OCI-LY3 (cell line): Measurements from ENCODE around the gene TNK2.
"Not testable (repeated sequence)": the region's sequence is repeated elsewhere in the genome, so short reads cannot be mapped to it uniquely, and the experiment has no call there.

ENCODE experiments used
- H2AFZ ChIP-seq: fragments of 200-600, 300-600 bp; shearing (Covaris generic); 2 replicates; pipeline ENCODE4 v1.6.0; 2014; ENCODE audit warnings: antibody characterized with exemption, low read depth, low read length
- H3K27ac ChIP-seq: fragments of 200-600, 300-600 bp; sonication (generic); 2 replicates; pipeline ENCODE4 v1.5.1; 2014; ENCODE audit warnings: mild to moderate bottlenecking, low read length, moderate library complexity, mixed read lengths
- H3K27me3 ChIP-seq: fragments of 200-600, 300-600 bp; sonication (generic); 2 replicates; pipeline ENCODE4 v1.6.1; 2014; ENCODE audit warnings: low read depth, low read length, mixed read lengths
- H3K36me3 ChIP-seq: fragments of 200-600, 300-600 bp; sonication (generic); replicated peaks from 2 replicates; pipeline ENCODE3; 2014; ENCODE audit warnings: low read depth, low read length, mixed read lengths
- H3K4me1 ChIP-seq: fragments of 300-600, 200-600 bp; sonication (generic); 2 replicates; pipeline ENCODE4 v1.6.1; 2014; ENCODE audit warnings: low read length, mixed read lengths
- H3K4me2 ChIP-seq: fragments of 200-600, 300-600 bp; sonication (generic); 2 replicates; pipeline ENCODE4 v1.6.1; 2014; ENCODE audit warnings: low read length, mixed read lengths
- H3K4me3 ChIP-seq: fragments of 300-600, 200-600 bp; sonication (generic); 2 replicates; pipeline ENCODE4 v1.5.1; 2014; ENCODE audit warnings: antibody characterized with exemption, mild to moderate bottlenecking, low read length, moderate library complexity
- H3K79me2 ChIP-seq: fragments of 300-600, 200-600 bp; shearing (Covaris generic); 2 replicates; pipeline ENCODE4 v1.6.1; 2014; ENCODE audit warnings: mild to moderate bottlenecking, low read length, mixed read lengths
- H3K9ac ChIP-seq: fragments of 300-600, 200-600 bp; shearing (Covaris generic); 2 replicates; pipeline ENCODE4 v1.6.0; 2014; ENCODE audit warnings: mild to moderate bottlenecking, low read length, moderate library complexity
- H3K9me3 ChIP-seq: fragments of 200-600, 300-600 bp; shearing (Covaris generic); 2 replicates; pipeline ENCODE4 v1.6.1; 2014; ENCODE audit warnings: low read length, mixed read lengths; ENCODE audit not compliant: insufficient read depth
- H4K20me1 ChIP-seq: fragments of 200-600, 300-600 bp; sonication (generic); 2 replicates; pipeline ENCODE4 v1.6.1; 2016; ENCODE audit warnings: low read length, mixed read lengths; ENCODE audit not compliant: insufficient read depth
- EZH2phosphoT487 ChIP-seq: fragments of 200-600 bp; shearing (Covaris generic); IDR thresholded peaks from 2 replicates; pipeline ENCODE4 v1.6.1; 2018; ENCODE audit warnings: antibody characterized with exemption, mixed run types, low read depth
- TF ChIP-seq, protein P1 (sequence below): fragments of 200-600, 300-600 bp; sonication (generic); IDR thresholded peaks from 2 replicates; pipeline ENCODE4 v1.5.1; 2014; ENCODE audit warnings: antibody characterized with exemption, low read length, low read depth

TNK2 gene

DNA sequence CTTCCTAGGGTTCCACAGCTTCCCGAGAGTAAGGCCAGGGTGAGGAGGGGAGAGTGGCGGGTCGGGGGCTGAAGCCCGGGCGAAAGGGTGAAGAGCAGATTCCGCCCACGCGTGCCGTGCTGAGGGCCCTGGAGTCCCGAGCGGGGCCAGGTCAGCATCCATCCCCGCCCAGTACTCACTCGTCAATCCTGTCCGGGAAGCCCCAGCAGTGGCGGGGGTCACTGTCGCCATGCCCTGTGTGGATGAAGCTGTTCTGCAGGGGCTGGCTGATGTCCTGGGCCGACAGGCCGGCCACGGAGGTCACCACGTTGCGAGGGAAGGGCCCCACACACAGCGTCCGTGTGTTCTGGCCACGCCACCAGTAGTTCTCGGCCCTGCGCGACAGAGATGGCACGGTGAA, 36.3 kb downstream of the TNK2 start:
- Histone ChIP-seq H3K27ac (no peak overlapping the region), H2AFZ (no peak overlapping the region), H3K4me3 (no peak overlapping the region), H3K36me3 (no peaks in the 10 kb centered on the region), H3K27me3 (no peaks in the 10 kb centered on the region), H3K4me2 (no peak overlapping the region), H3K9ac (no peak overlapping the region), H3K9me3 (no peaks in the 10 kb centered on the region), H3K4me1 (no peaks in the 10 kb centered on the region), H3K79me2 (no peaks in the 10 kb centered on the region), H4K20me1 (no peaks in the 10 kb centered on the region)
- TF ChIP-seq EZH2phosphoT487: no peak
- TF ChIP-seq, protein P1, sequence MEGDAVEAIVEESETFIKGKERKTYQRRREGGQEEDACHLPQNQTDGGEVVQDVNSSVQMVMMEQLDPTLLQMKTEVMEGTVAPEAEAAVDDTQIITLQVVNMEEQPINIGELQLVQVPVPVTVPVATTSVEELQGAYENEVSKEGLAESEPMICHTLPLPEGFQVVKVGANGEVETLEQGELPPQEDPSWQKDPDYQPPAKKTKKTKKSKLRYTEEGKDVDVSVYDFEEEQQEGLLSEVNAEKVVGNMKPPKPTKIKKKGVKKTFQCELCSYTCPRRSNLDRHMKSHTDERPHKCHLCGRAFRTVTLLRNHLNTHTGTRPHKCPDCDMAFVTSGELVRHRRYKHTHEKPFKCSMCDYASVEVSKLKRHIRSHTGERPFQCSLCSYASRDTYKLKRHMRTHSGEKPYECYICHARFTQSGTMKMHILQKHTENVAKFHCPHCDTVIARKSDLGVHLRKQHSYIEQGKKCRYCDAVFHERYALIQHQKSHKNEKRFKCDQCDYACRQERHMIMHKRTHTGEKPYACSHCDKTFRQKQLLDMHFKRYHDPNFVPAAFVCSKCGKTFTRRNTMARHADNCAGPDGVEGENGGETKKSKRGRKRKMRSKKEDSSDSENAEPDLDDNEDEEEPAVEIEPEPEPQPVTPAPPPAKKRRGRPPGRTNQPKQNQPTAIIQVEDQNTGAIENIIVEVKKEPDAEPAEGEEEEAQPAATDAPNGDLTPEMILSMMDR: no peak

DNA sequence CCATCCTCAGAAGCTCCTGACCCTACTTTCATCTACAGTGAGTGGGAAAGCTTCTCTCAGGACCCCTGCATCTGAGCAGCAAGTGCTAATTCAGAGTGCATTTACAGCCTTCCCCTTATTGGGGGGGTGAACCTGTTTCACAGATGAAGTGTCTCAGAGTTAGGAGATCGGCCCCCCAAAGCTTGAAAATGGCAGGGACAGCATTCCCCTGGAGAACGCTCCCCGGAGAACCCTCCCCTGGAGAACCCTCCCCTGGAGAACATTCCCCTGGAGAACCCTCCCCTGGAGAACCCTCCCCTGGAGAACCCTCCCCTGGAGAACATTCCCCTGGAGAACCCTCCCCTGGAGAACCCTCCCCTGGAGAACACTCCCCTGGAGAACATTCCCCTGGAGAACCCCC, 36.7 kb downstream of the TNK2 start:
- H3K79me2 ChIP-seq, H3K9me3 ChIP-seq, H3K27ac ChIP-seq, H2AFZ ChIP-seq, H3K4me2 ChIP-seq, H3K27me3 ChIP-seq, H3K9ac ChIP-seq, H3K4me1 ChIP-seq, H4K20me1 ChIP-seq, H3K36me3 ChIP-seq, H3K4me3 ChIP-seq: not testable (repeated sequence)

DNA sequence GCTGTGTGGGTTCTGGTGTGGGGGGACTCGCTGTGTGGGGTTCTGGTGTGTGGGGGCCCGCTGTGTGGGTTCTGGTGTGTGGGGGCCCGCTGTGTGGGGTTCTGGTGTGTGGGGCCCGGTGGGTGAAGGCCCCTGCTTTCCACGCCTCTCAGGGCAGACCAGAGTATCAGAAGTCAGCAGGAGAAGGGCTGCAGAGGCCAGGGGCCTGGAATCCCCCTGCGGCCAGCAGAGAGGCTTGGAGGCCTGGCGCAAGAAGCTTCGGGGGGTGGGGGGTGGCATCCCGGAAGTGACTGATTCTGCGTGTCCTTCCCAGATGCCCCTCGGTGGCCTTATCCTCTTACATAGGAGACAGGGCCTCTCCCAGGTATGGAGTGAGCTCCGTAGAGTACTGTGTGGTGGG, 37.4 kb downstream of the TNK2 start:
- no peaks in the 10 kb centered on the region for H4K20me1 ChIP-seq
- no peak overlapping the region for H3K9ac ChIP-seq
- H3K27me3 ChIP-seq: no peaks in the 10 kb centered on the region
- H3K4me2 ChIP-seq: no peak overlapping the region
- no peak overlapping the region for H2AFZ ChIP-seq
- H3K4me1 ChIP-seq: no peaks in the 10 kb centered on the region
- no peaks in the 10 kb centered on the region for H3K36me3 ChIP-seq
- H3K27ac ChIP-seq: no peak overlapping the region
- TF ChIP-seq, protein P1: no peak
- no peak for TF ChIP-seq EZH2phosphoT487
- no peak overlapping the region for H3K4me3 ChIP-seq
- no peaks in the 10 kb centered on the region for H3K9me3 ChIP-seq
- H3K79me2 ChIP-seq: no peaks in the 10 kb centered on the region

DNA sequence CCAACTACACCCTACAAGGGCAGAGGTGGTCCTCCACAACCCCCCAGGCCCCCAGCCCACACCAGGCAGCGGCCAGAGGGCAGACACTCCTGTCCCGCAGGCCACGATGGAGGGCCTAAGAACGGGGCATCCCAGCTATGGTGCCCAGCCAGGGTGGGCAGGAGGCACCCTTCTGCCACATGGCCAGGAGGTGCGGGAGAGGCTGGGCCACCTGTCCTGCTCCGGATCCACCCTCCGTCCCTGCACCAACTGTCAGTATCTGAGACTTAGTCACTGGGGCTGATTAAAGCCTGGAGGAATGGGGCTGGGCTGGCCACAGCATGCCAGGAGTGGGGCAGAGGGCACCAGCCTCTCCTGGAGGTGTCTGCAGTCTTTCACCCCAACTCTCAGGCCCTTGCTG, 37.9 kb downstream of the TNK2 start:
- Histone ChIP-seq H3K36me3 (no peaks in the 10 kb centered on the region), H3K79me2 (no peaks in the 10 kb centered on the region), H3K9me3 (no peaks in the 10 kb centered on the region), H3K27me3 (no peaks in the 10 kb centered on the region), H3K4me3 (no peak overlapping the region), H3K9ac (no peak overlapping the region), H3K4me2 (no peak overlapping the region), H3K27ac (no peak overlapping the region), H4K20me1 (no peaks in the 10 kb centered on the region), H2AFZ (no peak overlapping the region), H3K4me1 (no peaks in the 10 kb centered on the region)
- no peak for TF ChIP-seq EZH2phosphoT487
- TF ChIP-seq, protein P1: no peak

DNA sequence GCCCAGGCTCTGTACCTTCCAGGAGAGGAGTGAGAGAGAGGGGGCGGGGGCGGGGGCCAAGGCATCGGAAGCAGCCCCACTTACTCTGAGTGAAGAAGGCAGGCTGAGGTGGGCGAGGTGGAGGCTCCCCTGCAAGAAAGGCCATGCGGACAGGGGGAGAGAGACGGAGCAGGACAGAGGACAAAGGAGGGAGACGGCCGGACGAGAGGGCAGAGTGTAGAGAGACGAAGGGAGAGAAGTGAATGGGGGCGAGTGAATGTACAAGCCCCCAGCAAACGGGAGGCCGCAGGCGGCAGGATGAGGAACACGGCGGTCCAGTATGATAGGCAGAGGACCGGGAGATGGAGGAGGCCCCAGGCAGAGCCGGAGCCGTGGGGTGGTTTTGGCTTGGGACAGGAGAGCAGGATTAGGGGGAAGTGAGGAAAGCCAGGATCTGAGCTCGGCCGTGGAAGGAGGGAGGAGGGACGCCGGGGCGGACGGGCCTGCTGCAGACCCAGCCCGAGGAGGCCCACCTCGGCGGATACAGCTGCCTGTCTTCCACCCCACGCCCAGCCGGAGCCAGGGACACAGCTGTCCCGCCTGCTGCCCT, 38.8 kb downstream of the TNK2 start:
- no peak overlapping the region for H2AFZ ChIP-seq
- H3K4me1 ChIP-seq: no peaks in the 10 kb centered on the region
- H3K4me3 ChIP-seq: no peak overlapping the region
- H3K9me3 ChIP-seq: no peaks in the 10 kb centered on the region
- no peak overlapping the region for H3K27ac ChIP-seq
- H4K20me1 ChIP-seq: no peaks in the 10 kb centered on the region
- no peak overlapping the region for H3K9ac ChIP-seq
- H3K27me3 ChIP-seq: no peaks in the 10 kb centered on the region
- no peak overlapping the region for H3K4me2 ChIP-seq
- no peaks in the 10 kb centered on the region for H3K79me2 ChIP-seq
- no peaks in the 10 kb centered on the region for H3K36me3 ChIP-seq
- no peak for TF ChIP-seq EZH2phosphoT487
- TF ChIP-seq, protein P1: no peak
